ENCODE data around the gene PACSIN3.

PACSIN3 gene

GRCh38 chr11:47176328-47177228 is 9.7 kb downstream of the PACSIN3 start, which contains the start of gene ARFGAP2:
Gene ARFGAP2 (minus strand): TSS chr11:47176879. CDS start chr11:47176853, 26 bp downstream.
- DNase-seq = peak; percentile 97
- peak; percentile 96 for ATAC-seq

GRCh38 chr11:47175746-47176327 is 10.4 kb downstream of the PACSIN3 start:
- no peak for ATAC-seq

GRCh38 chr11:47172740-47173336 is 13.4 kb downstream of the PACSIN3 start:
- DNase-seq (no peak), ATAC-seq (no peak)

More at GRCh38 chr11:47175746-47176327, 10.4 kb downstream of the PACSIN3 start:
- no peak for DNase-seq

DNA sequence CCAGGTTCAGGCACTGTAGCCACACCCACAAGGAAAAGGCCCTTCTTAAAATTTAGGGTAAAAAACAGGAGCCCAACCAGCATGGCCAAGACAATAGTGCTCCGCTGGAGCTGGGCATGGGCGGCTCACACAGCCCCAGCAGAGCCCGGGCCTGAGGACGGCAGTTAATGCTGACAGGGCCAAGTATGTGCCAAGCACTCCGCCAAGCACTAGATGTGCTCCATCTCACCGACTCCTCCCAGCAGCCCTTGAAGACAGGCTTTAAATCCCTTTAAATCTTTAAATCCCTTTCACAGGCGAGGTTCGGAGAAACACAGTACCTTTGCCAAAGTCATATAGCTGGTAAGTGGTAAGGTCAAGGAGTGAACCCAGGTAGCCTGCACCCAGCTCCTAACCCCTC is 14.4 kb downstream of the PACSIN3 start:
- ATAC-seq = no peak
- no peak for DNase-seq

DNA sequence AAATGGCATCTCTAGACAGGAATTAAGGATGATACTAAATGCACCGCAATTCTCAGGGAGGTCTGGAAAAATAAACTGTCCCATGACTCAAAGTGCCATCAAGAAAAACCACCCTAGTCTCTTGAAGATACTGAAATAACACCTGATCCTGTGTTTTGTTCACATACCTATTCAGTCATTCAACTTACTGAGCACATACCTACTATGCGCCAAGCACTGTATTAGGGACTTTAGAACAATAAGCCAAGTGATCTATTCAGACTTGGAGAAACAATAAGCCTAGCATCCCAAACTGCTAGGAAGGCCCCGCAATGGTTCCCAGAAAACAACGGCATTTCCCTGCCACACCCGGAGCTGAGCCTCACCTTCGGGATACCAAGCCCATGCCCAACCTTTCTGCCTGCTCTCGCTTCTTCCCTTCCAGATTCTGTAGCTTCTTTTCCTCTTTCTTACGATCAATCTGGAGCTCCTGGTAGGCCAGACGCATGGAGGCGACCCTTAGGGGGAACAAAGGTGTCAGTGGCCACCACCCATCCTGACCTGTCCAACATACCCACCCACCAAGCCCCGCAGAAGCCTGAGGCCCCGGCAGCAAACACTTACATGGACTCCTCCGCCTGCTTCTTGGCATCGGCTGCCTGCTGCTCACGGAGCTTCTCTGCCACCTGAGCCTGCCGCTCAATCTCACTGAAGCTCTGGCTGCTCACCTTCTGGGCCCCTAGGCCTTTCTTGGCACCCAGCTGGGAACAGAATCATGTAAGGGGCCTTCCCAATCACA is 15.0 kb downstream of the PACSIN3 start:
- DNase-seq = no peak
- no peak for ATAC-seq

- DNase-seq = no peak
These were observed 19.9 kb downstream of the PACSIN3 start for GRCh38 chr11:47166368-47166767.

GRCh38 chr11:47165253-47165840 is 20.9 kb downstream of the PACSIN3 start:
- no peak for DNase-seq
- ATAC-seq = no peak

More at GRCh38 chr11:47166368-47166767, 19.9 kb downstream of the PACSIN3 start:
- no peak for ATAC-seq

DNA sequence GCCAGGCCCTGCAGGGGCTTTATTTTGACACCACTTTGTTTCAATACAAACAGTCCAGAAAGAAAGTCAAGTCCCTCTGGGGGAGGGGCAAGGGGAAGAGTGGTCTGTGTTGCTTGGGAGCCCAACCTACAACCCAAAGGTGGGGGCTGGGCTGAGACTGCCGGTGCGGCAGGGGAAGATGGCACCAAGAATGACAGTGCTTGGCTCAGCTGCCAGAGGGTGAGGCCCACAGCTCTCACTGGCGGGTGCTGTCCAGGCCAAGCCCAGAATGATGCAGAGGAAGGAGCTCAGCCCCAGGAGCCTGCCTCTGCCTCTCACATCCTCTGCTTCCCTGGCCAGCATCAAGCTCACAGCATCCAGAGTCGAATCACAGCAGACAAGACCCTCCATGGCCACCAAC is 21.9 kb downstream of the PACSIN3 start:
- ATAC-seq = no peak
- no peak for DNase-seq

GRCh38 chr11:47163898-47164297 is 22.3 kb downstream of the PACSIN3 start:
- DNase-seq (no peak), ATAC-seq (no peak)

DNA sequence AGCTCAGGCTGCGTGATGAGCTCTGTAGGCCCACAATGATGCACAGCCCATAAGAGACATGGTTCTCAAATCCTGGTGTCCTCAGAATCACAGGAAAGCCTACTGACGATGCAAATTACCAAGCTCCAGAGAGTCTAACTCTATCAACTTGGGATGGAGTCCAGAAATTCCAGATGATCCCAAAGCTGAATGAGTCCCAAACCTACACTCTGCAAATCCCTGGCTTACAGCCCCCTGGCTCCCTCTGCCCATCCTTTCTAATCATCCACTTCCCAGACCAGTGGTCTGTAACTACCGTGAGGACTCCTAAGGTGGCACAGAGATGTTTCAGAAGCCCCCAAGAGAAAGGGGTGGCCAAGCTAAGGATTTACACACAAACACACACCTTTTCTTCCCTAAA is 23.0 kb downstream of the PACSIN3 start:
- ATAC-seq = no peak
- DNase-seq = no peak

GRCh38 chr11:47162426-47162825 is 23.8 kb downstream of the PACSIN3 start:
- DNase-seq (no peak), ATAC-seq (no peak)

- ATAC-seq (no peak), DNase-seq (no peak)
These were observed 24.3 kb downstream of the PACSIN3 start for GRCh38 chr11:47161890-47162289.

DNA sequence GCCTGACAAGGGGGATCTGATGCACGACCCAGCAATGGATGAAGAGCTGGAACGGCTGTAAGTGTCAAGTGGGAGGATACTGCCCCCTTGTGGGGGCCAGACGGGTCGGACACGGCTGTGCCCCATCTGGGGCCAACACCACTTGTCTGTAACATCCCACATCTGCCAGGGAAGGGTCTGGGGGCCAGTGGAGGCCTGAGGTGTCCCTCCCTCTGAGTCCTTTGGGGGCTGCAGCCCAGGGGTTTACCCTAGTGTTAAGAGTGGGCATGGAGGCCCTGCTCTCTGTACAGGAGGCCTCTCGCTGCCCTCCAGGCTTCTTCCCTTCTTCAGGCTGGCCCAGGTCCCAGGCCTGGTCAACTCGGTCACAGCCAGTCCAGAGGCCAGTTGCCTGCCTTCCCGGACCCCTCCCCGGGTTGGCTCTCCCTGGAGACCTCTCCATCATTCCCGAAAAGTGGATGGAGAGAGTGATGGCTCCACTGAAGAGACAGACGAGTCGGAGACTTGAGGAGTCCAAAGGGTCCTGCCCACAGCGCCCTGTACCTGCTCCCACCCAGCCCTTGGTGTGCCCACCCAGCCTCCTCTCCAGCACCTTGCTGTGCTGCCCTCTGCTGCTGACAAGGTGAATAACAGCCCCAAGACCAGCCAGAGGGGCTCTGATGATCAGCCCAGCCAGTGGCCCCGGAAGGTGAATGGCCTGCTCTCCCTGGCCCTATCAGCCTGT is 24.9 kb downstream of the PACSIN3 start:
- DNase-seq = peak; percentile 69
- ATAC-seq = peak; percentile 62

DNA sequence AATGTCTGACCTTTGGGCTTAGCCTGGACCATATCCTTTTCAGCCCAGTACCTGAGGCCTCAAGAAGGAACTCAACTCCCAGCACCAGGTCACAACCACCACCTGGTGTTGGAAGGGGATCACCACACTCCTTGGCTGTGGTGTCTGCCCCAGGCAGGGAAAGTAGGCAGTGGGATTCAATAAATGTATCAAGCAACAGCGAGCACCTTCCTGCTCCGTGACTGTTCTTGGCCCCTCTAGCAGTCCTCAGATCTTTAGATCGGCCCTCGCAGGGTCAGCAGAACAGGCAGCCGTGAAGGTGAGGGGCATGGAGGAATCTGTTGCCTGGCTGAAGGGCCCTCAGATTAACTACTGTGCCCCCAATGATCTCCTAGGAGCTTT is 25.5 kb downstream of the PACSIN3 start:
- ATAC-seq = no peak

GRCh38 chr11:47158242-47158641 is 28.0 kb downstream of the PACSIN3 start:
- no peak for ATAC-seq
- no peak for DNase-seq

More for the DNA sequence above, 25.5 kb downstream of the PACSIN3 start:
- DNase-seq = no peak

GRCh38 chr11:47157805-47158204 is 28.4 kb downstream of the PACSIN3 start:
- DNase-seq = no peak
- ATAC-seq = no peak

- ATAC-seq (no peak), DNase-seq (no peak)
These were observed 29.3 kb downstream of the PACSIN3 start for GRCh38 chr11:47156951-47157350.

DNA sequence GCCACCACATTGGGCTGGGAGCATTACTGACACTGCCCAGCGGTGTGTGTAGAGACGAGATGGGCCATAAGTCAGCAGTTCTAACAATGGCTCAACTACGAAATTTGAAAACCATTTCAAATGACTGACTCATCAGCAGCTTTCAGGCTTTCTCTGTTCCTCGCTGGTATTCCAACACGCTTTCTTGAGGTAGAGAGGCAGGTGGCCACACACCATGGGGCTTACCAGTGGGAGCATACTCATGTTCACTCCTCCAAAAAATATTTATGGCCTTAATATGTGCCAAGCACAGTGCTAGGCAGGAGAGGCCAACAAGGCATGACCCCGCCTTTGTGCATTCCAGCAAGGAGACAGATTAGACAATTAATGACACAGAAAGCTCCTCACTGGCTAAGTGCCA is 29.9 kb downstream of the PACSIN3 start:
- ATAC-seq (no peak), DNase-seq (no peak)

- DNase-seq (no peak), ATAC-seq (no peak)
These were observed 30.4 kb downstream of the PACSIN3 start for GRCh38 chr11:47155879-47156278.

GRCh38 chr11:47154616-47155570 is 31.3 kb downstream of the PACSIN3 start:
- peak; percentile 20 for DNase-seq
- ATAC-seq = no peak

Measured in stimulated activated naive CD8-positive, alpha-beta T cell treated with anti-CD3 and anti-CD28 coated beads, Interleukin-15, Interleukin-2, amounts not matched to agents 100 U/mL and 50 U/mL, for 24 hours (primary cell).